H1 (cell line): ENCODE data around the gene UPF3A. TPM values are rescaled to one million over a fixed set of nuclear protein-coding genes. Genes with fewer than 3 reads are reported as not detected.

Experiments used
- CBX8 ChIP-seq: fragments of 300-800, 300-1000 bp; sonication (generic); IDR thresholded peaks from 2 replicates; pipeline ENCODE4 v1.7.1; 2016; ENCODE audit warnings: low read depth, low read length, borderline replicate concordance
- NRF1 ChIP-seq: IDR thresholded peaks from 2 replicates; pipeline ENCODE4 v1.6.1; 2011; ENCODE audit warnings: mild to moderate bottlenecking, low read depth, low read length, improper control_type of control experiment
- PHF8 ChIP-seq: fragments of 200-600 bp; sonication (generic); conservative IDR thresholded peaks from 2 replicates; pipeline ENCODE4 v1.7.1; 2012; ENCODE audit warnings: low read depth, mild to moderate bottlenecking, inconsistent platforms, low read length, moderate library complexity
- SP4 ChIP-seq: IDR thresholded peaks from 2 replicates; pipeline ENCODE4 v1.6.1; 2012; ENCODE audit warnings: low read length, inconsistent platforms
- ZNF274 ChIP-seq: IDR thresholded peaks from 2 replicates; pipeline ENCODE4 v1.7.0; 2012; ENCODE audit warnings: low read length, borderline replicate concordance; ENCODE audit errors: extremely low read depth
- polyA plus RNA-seq, 7 experiments: library from polyadenylated mRNA; depleted of rRNA in 3 of 7; stranded (reverse) in 5 of 7; unstranded in 2 of 7; fragments of >200 nt in 5 of 7; fragments of 200-250 nt in 2 of 7; gene quantifications; 1 replicate in 5 of 7; 2 replicates in 1 of 7; 4 replicates in 1 of 7; pipeline versions ENCODE4 v1.2.1 to v1.2.3, GENCODE V29; 2011 to 2013; ENCODE audit warnings: missing spikeins in 2 of 7, mixed read lengths in 2 of 7
- total RNA-seq: library from RNA; stranded (reverse); fragmentation: NEBNext Ultra II Directional; extraction: Animal tissue kit (Norgen Biotek cat#: 25700); gene quantifications from 2 replicates; pipeline ENCODE4 v1.2.1, GENCODE V29; 2021

Gene UPF3A
- total and polyA plus RNA-seq, 2 of the 8 experiments (the other 6 are each of a cell fraction or from before 2014, with no cell fraction given): 47.1 to 58.2 TPM

DNA sequence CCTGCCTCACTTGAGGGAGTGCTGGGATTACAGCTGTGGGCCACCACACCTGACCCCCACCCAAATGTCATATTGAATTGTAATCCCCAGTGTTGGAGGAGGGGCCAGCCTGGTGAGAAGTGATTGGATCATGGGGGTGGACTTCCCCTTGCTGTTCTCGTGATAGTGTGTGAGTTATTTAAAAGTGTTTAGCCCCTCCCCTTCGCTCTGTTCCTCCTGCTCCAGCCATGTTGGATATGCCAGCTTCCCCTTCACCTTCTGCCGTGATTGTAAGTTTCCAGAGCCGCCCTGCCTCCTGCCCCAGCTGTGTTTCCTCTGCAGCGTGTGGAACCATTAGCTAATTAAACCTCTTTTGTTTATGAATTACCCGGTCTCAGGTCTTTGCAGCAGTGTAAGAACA lies 46.6 kb downstream of the UPF3A start (continued):
- no peak for TF ChIP-seq PHF8
- no peak for TF ChIP-seq SP4
- no peak for TF ChIP-seq ZNF274
- no peak for TF ChIP-seq CBX8
- TF ChIP-seq NRF1: no peak
